HCT116 (cell line): ENCODE data around the gene STIM2. TPM values are rescaled to one million over a fixed set of nuclear protein-coding genes. Genes with fewer than 3 reads are reported as not detected.

Source experiments
- ATAC-seq: fragments of 200-7000 bp; cut with Tn5 transposase; 2 replicates; pipeline ENCODE4 v1.9.1; 2020; ENCODE audit warnings: mild to moderate bottlenecking, moderate library complexity
- BruUV-seq: library from RNA; stranded (reverse); fragments of 400-500 nt; replicated peaks from 2 replicates; lab custom pipeline; 2021; lab: Mats Ljungman, UMichigan
- CTCF ChIA-PET: fragments of 300-600 bp; sonication (Branson Sonifier 250); formaldehyde crosslinking; loops from one replicate; lab custom pipeline; 2021; ENCODE audit warnings: antibody characterized with exemption; lab: Charles Lee
- POLR2A ChIA-PET: fragments of 300-600, 350-600 bp; sonication (Branson Sonifier 250); formaldehyde crosslinking; loops from one replicate; lab custom pipeline; 2021; ENCODE audit warnings: antibody characterized with exemption; lab: Charles Lee
- RAD21 ChIA-PET, 2 experiments: fragments of 300-600 bp; sonication (Branson Sonifier 250); formaldehyde crosslinking; loops; one replicate each; lab custom pipeline; 2023; ENCODE audit warnings: low total read pairs in 2 of 2; ENCODE audit not compliant: uncharacterized antibody in 2 of 2, unreplicated experiment in 2 of 2, low non-redundant PET in 1 of 2; lab: Charles Lee
- DNase-seq: peaks from one replicate; pipeline ENCODE4 v3.0.0-alpha.2; 2010; ENCODE audit warnings: low read depth, low spot score
- H2AFZ ChIP-seq: fragments of 200-600 bp; shearing (Covaris generic), sonication (generic); 2 replicates; pipeline ENCODE4 v1.6.1; 2017; ENCODE audit warnings: low read depth, mixed run types, mixed read lengths, antibody characterized with exemption, low read length; ENCODE audit not compliant: poor library complexity, severe bottlenecking
- H3K27ac ChIP-seq: 2 replicates; pipeline ENCODE4 v1.5.1; 2012; ENCODE audit warnings: low read depth, low read length
- H3K27me3 ChIP-seq: fragments of 200-600 bp; sonication (generic); 2 replicates; pipeline ENCODE4 v1.6.1; 2016; ENCODE audit warnings: mixed run types, low read length, mixed read lengths; ENCODE audit not compliant: insufficient read depth
- H3K36me3 ChIP-seq, 2 experiments: fragments of 200-500 bp in 1 of 2; fragments of 200-600 bp in 1 of 2; sonication (Bioruptor generic) in 1 of 2; sonication (generic) in 1 of 2; 2 replicates each; pipeline versions ENCODE4 v1.5.1 to v1.6.1; 2014 to 2016; ENCODE audit warnings: low read length in 2 of 2, inconsistent platforms in 1 of 2, mixed read lengths in 1 of 2, mixed run types in 1 of 2; ENCODE audit not compliant: insufficient read depth in 2 of 2, control insufficient read depth in 1 of 2
- H3K4me1 ChIP-seq, 2 experiments: fragments of 200-600 bp in 1 of 2; sonication (generic) in 1 of 2; 2 replicates each; pipeline versions ENCODE4 v1.5.1 to v1.6.1; 2012 to 2017; ENCODE audit warnings: low read length in 2 of 2, inconsistent platforms in 1 of 2, mild to moderate bottlenecking in 1 of 2, mixed read lengths in 1 of 2, mixed run types in 1 of 2, moderate library complexity in 1 of 2; ENCODE audit not compliant: insufficient read depth in 2 of 2, control insufficient read depth in 1 of 2
- H3K4me2 ChIP-seq: fragments of 200-600 bp; sonication (generic); 2 replicates; pipeline ENCODE4 v1.6.1; 2017; ENCODE audit warnings: mixed run types, low read length, mixed read lengths
- H3K4me3 ChIP-seq, 2 experiments: fragments of 200-600 bp in 1 of 2; sonication (generic) in 1 of 2; replicated peaks in 1 of 2; 2 replicates each; pipeline ENCODE4 v1.5.1; 2011 to 2016; ENCODE audit warnings: low read length in 2 of 2, control low read depth in 1 of 2, low read depth in 1 of 2, mild to moderate bottlenecking in 1 of 2, mixed read lengths in 1 of 2, mixed run types in 1 of 2
- H3K79me2 ChIP-seq: fragments of 200-600 bp; sonication (generic); 2 replicates; pipeline ENCODE4 v1.6.1; 2017; ENCODE audit warnings: mild to moderate bottlenecking, mixed run types, low read length, moderate library complexity, mixed read lengths; ENCODE audit not compliant: insufficient read depth
- H3K9ac ChIP-seq: fragments of 200-600 bp; sonication (generic); 2 replicates; pipeline ENCODE4 v1.6.1; 2016; ENCODE audit warnings: low read length, mixed read lengths
- H3K9me2 ChIP-seq: fragments of 200-600 bp; sonication (generic), shearing (Covaris generic); 2 replicates; pipeline ENCODE4 v1.6.1; 2017; ENCODE audit warnings: mixed run types, mild to moderate bottlenecking, moderate library complexity; ENCODE audit not compliant: insufficient read depth
- H3K9me3 ChIP-seq, 2 experiments: fragments of 200-500 bp in 1 of 2; fragments of 200-600 bp in 1 of 2; sonication (Bioruptor generic) in 1 of 2; sonication (generic) in 1 of 2; 2 replicates each; pipeline ENCODE4 v1.6.1; 2014 to 2017; ENCODE audit warnings: low read length in 2 of 2, mixed read lengths in 2 of 2, inconsistent platforms in 1 of 2, low read depth in 1 of 2, mild to moderate bottlenecking in 1 of 2, mixed run types in 1 of 2, moderate library complexity in 1 of 2; ENCODE audit not compliant: control insufficient read depth in 1 of 2, insufficient read depth in 1 of 2
- H4K20me1 ChIP-seq: fragments of 200-600 bp; sonication (generic), shearing (Covaris generic); 2 replicates; pipeline ENCODE4 v1.6.1; 2017; ENCODE audit warnings: mixed run types, mild to moderate bottlenecking, moderate library complexity; ENCODE audit not compliant: insufficient read depth
- EGR1 ChIP-seq: IDR thresholded peaks from 2 replicates; pipeline ENCODE4 v1.6.1; 2012; ENCODE audit warnings: low read depth
- ELF1 ChIP-seq: IDR thresholded peaks from 2 replicates; pipeline ENCODE4 v1.6.1; 2012; ENCODE audit warnings: low read depth, borderline replicate concordance
- JUND ChIP-seq: IDR thresholded peaks from 2 replicates; pipeline ENCODE4 v1.6.1; 2012
- MAX ChIP-seq: IDR thresholded peaks from 2 replicates; pipeline ENCODE4 v1.6.1; 2012
- POLR2A ChIP-seq: IDR thresholded peaks from 2 replicates; pipeline ENCODE4 v1.7.0; 2011; ENCODE audit warnings: borderline replicate concordance; ENCODE audit not compliant: insufficient read depth, insufficient read length; ENCODE audit errors: extremely low read depth
- SP1 ChIP-seq: IDR thresholded peaks from 2 replicates; pipeline ENCODE4 v1.6.1; 2012; ENCODE audit warnings: low read depth
- SRF ChIP-seq: IDR thresholded peaks from 2 replicates; pipeline ENCODE4 v1.6.1; 2012; ENCODE audit warnings: low read depth
- TCF7L2 ChIP-seq: IDR thresholded peaks from 2 replicates; pipeline ENCODE4 v1.7.0; 2011; ENCODE audit warnings: borderline replicate concordance, inconsistent platforms; ENCODE audit not compliant: insufficient read depth, insufficient read length; ENCODE audit errors: extremely low read depth
- YY1 ChIP-seq: IDR thresholded peaks from 2 replicates; pipeline ENCODE4 v1.6.1; 2011; ENCODE audit warnings: low read length, low read depth, moderate library complexity, mild to moderate bottlenecking; ENCODE audit not compliant: insufficient replicate concordance; ENCODE audit errors: extremely low read depth
- ZBTB33 ChIP-seq: IDR thresholded peaks from 2 replicates; pipeline ENCODE4 v1.6.1; 2011; ENCODE audit warnings: mild to moderate bottlenecking, low read length, moderate library complexity; ENCODE audit not compliant: insufficient replicate concordance; ENCODE audit errors: extremely low read depth
- ZFX ChIP-seq: fragments of 450-650 bp; IDR thresholded peaks from 2 replicates; pipeline ENCODE4 v1.6.1; 2017
- ZNF274 ChIP-seq: fragments of 200-500 bp; sonication (Bioruptor generic); IDR thresholded peaks from 2 replicates; pipeline ENCODE4 v1.6.1; 2014; ENCODE audit warnings: mild to moderate bottlenecking, low read depth, low read length, inconsistent platforms
- intact Hi-C: fragments of 100-400 bp; cut with micrococcal nuclease; formaldehyde crosslinking; loops from 2 replicates; pipeline ENCODE4 v1.10.0; 2022
- total RNA-seq: library from RNA; stranded (reverse); gene quantifications from one replicate; pipeline ENCODE4 v1.2.1, GENCODE V29; 2021; ENCODE audit not compliant: unreplicated experiment
- TF ChIP-seq, protein P1 (sequence below), 3 experiments: fragments of 200-600 bp in 1 of 3; sonication (generic) in 1 of 3; IDR thresholded peaks in 2 of 3; conservative IDR thresholded peaks in 1 of 3; 2 replicates each; pipeline ENCODE4 v1.5.1; 2012 to 2017; ENCODE audit warnings: low read depth in 2 of 3, low read length in 2 of 3, antibody characterized with exemption in 1 of 3, borderline replicate concordance in 1 of 3, control low read depth in 1 of 3, mild to moderate bottlenecking in 1 of 3, mixed read lengths in 1 of 3, mixed run types in 1 of 3, moderate library complexity in 1 of 3; ENCODE audit not compliant: insufficient read depth in 1 of 3

Gene STIM2
- total RNA-seq, 1 experiment from 2014 or later = 65.9 TPM

DNA sequence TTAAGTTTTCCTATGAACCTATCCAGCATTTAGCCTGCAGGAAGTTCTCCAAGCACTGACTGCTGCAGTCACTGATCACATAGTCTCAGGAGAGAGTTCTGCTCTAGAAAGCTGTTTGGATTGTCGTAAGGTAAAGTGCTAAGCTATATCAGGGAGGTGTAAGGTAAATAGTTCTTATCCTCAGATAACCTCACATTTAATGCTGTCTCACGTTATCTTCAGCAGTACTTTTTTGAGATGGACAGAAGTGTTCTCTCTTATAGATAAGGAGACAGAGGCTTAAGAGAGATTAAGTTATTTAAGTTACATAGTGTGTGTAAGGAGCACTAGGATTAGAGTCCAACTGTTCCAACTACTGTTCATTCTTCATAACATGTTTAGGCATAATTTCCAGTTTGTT lies 77.9 kb downstream of the STIM2 start (continued):
- no peak for TF ChIP-seq ZBTB33
- TF ChIP-seq SP1 = no peak
- no peak for TF ChIP-seq ZNF274
- TF ChIP-seq MAX = no peak
- no peak for TF ChIP-seq ZFX
- no peak for TF ChIP-seq SRF
- TF ChIP-seq, all 23 proteins: peak for 0

DNA sequence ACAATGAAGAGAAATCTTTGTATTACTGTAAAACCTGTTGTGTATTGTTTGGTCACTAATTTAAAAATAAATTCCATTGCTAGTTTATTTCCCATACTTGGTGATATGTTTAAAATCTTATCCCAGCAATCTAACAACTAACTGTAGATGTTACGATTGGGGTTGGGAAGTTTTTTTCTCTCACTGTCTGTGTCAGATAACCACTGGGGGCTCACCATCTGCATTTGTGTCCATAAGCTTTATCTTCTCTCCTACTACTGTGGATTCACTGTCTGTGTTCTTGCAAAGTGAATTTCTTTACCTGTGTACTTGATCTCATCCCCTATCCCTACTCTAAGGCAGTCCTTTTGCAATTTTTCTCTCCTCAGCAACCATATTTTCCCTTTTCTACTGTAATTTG lies 81.3 kb downstream of the STIM2 start:
- Histone ChIP-seq H3K79me2 (peaks cover 14% of the 10 kb centered on the region), H3K27me3 (no peaks in the 10 kb centered on the region), H3K4me3 (no peak overlapping the region), H3K4me2 (no peak overlapping the region), H3K36me3 (no peaks in the 10 kb centered on the region), H3K4me1 (no peaks in the 10 kb centered on the region; a peak in 1 of 4 replicates), H2AFZ (no peak overlapping the region), H3K9me2 (no peaks in the 10 kb centered on the region), H3K9ac (no peak overlapping the region), H3K9me3 (no peaks in the 10 kb centered on the region), H4K20me1 (no peaks in the 10 kb centered on the region; the same call in 1 of the 2 replicates), H3K27ac (no peak overlapping the region)
- no TSS peak for BruUV-seq
- intact Hi-C loops = no loop called here
- ChIA-PET RAD21 (no interaction called here), POLR2A (no interaction called here), CTCF (no interaction called here)
- ATAC-seq (no peak), DNase-seq (no peak)
- TF ChIP-seq EGR1 (no peak), SP1 (no peak), ELF1 (no peak), ZFX (no peak), POLR2A (no peak), YY1 (no peak), TCF7L2 (no peak), JUND (no peak)
- TF ChIP-seq, protein P1, sequence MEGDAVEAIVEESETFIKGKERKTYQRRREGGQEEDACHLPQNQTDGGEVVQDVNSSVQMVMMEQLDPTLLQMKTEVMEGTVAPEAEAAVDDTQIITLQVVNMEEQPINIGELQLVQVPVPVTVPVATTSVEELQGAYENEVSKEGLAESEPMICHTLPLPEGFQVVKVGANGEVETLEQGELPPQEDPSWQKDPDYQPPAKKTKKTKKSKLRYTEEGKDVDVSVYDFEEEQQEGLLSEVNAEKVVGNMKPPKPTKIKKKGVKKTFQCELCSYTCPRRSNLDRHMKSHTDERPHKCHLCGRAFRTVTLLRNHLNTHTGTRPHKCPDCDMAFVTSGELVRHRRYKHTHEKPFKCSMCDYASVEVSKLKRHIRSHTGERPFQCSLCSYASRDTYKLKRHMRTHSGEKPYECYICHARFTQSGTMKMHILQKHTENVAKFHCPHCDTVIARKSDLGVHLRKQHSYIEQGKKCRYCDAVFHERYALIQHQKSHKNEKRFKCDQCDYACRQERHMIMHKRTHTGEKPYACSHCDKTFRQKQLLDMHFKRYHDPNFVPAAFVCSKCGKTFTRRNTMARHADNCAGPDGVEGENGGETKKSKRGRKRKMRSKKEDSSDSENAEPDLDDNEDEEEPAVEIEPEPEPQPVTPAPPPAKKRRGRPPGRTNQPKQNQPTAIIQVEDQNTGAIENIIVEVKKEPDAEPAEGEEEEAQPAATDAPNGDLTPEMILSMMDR (IDR thresholded peaks at IDR 0.05 in 2 of 3, conservative IDR thresholded peaks at IDR 0.05 in 1 of 3; ENCODE audit: borderline replicate concordance in 1 of 3, insufficient read depth in 1 of 3, low read depth in 2 of 3, low read length in 2 of 3) = no peak
